Body of pancreas (tissue), 4 donors: ENCODE measurements around the gene TBRG4. TPM values are rescaled to one million over a fixed set of nuclear protein-coding genes. Genes with fewer than 3 reads are reported as not detected.

ENCODE experiments used
- ATAC-seq: fragments of 150-250 bp; one replicate; pipeline ENCODE4 v1.9.1; 2016
- DNase-seq, 4 donors: peaks; one replicate each; pipeline ENCODE4 v3.0.0-alpha.2; 2019
- H3K27ac ChIP-seq, 4 donors: fragments of 200-600 bp; sonication (generic); 1 replicate in 3 of 4; 2 replicates in 1 of 4; pipeline versions ENCODE4 v1.5.1 to v1.6.1; 2016 to 2019; ENCODE audit warnings: mild to moderate bottlenecking in 1 of 4, mixed read lengths in 1 of 4, moderate library complexity in 1 of 4
- H3K27me3 ChIP-seq, 2 donors: fragments of 200-600 bp; sonication (generic); one replicate each; pipeline ENCODE4 v1.6.0; 2016; ENCODE audit warnings: mild to moderate bottlenecking in 1 of 2
- H3K36me3 ChIP-seq, 2 donors: fragments of 200-600 bp; sonication (generic); replicated peaks in 1 of 2; 2 replicates each; pipeline ENCODE4 v1.5.1; 2016; ENCODE audit warnings: low read depth in 2 of 2; ENCODE audit not compliant: insufficient read depth in 1 of 2
- H3K4me1 ChIP-seq: fragments of 200-600 bp; sonication (generic); one replicate; pipeline ENCODE4 v1.6.0; 2016
- H3K4me3 ChIP-seq, 2 donors: fragments of 200-600 bp; sonication (generic); 1 replicate in 1 of 2; 2 replicates in 1 of 2; pipeline ENCODE4 v1.5.1; 2016 to 2019
- H3K9me3 ChIP-seq, 3 donors: fragments of 200-600 bp; sonication (generic); 1 replicate in 2 of 3; 2 replicates in 1 of 3; pipeline ENCODE4 v1.5.1; 2016
- POLR2A ChIP-seq, 3 donors: fragments of 450-650 bp; IDR thresholded peaks; one replicate each; pipeline ENCODE4 v1.6.1; 2016; ENCODE audit warnings: antibody characterized with exemption in 3 of 3, mild to moderate bottlenecking in 2 of 3
- WGBS, 2 donors: methylation state at CpG; one replicate each; pipeline ENCODE4 v1.1.5; 2017; 5-methylcytosine and 5-hydroxymethylcytosine counted together
- intact Hi-C: fragments of 100-400 bp; cut with DNase I; formaldehyde crosslinking; loops from one replicate; pipeline ENCODE4 v1.15.1; 2023
- total RNA-seq, 2 donors: library from RNA; depleted of rRNA; stranded (reverse); fragments of >200 nt; gene quantifications; one replicate each; pipeline ENCODE4 v1.1.0, GENCODE V29; 2016
- TF ChIP-seq, protein P1 (sequence below), 7 experiments: fragments of 450-650 bp in 4 of 7; fragments of 200-600 bp in 3 of 7; sonication (generic) in 3 of 7; IDR thresholded peaks; one replicate each; pipeline ENCODE4 v1.5.1; 2016 to 2019; ENCODE audit warnings: antibody characterized with exemption in 7 of 7

Gene TBRG4
- total RNA-seq, 2 donors from 2014 or later: 14.0 to 81.4 TPM

- DNase-seq: no peak
- no peaks in the 10 kb centered on the region for H3K9me3 ChIP-seq
- H3K4me3 ChIP-seq: no peak overlapping the region
- TF ChIP-seq POLR2A (IDR thresholded peaks at IDR 0.05): no peak
- TF ChIP-seq, protein P1, sequence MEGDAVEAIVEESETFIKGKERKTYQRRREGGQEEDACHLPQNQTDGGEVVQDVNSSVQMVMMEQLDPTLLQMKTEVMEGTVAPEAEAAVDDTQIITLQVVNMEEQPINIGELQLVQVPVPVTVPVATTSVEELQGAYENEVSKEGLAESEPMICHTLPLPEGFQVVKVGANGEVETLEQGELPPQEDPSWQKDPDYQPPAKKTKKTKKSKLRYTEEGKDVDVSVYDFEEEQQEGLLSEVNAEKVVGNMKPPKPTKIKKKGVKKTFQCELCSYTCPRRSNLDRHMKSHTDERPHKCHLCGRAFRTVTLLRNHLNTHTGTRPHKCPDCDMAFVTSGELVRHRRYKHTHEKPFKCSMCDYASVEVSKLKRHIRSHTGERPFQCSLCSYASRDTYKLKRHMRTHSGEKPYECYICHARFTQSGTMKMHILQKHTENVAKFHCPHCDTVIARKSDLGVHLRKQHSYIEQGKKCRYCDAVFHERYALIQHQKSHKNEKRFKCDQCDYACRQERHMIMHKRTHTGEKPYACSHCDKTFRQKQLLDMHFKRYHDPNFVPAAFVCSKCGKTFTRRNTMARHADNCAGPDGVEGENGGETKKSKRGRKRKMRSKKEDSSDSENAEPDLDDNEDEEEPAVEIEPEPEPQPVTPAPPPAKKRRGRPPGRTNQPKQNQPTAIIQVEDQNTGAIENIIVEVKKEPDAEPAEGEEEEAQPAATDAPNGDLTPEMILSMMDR (IDR thresholded peaks at IDR 0.05): no peak
- no peaks in the 10 kb centered on the region for H3K27me3 ChIP-seq
- 94 to 95% methylated on average over 2 of the region's 2 CpGs for WGBS, 2 donors
- intact Hi-C loops: no loop called here
- H3K4me1 ChIP-seq: no peaks in the 10 kb centered on the region
- ATAC-seq: no peak
- no peak overlapping the region for H3K27ac ChIP-seq
- no peaks in the 10 kb centered on the region for H3K36me3 ChIP-seq
Observed at GRCh38 chr7:45061352-45061751, 50.1 kb downstream of the TBRG4 start.

- Histone ChIP-seq H3K27ac (no peak overlapping the region), H3K27me3 (no peaks in the 10 kb centered on the region), H3K4me1 (no peaks in the 10 kb centered on the region), H3K36me3 (no peaks in the 10 kb centered on the region), H3K9me3 (no peaks in the 10 kb centered on the region), H3K4me3 (no peak overlapping the region)
- TF ChIP-seq, protein P1 (IDR thresholded peaks at IDR 0.05): no peak
- TF ChIP-seq POLR2A (IDR thresholded peaks at IDR 0.05): no peak
- DNase-seq: no peak
- intact Hi-C loops: no loop called here
- WGBS, 2 donors: 94 to 96% methylated on average over 3 of the region's 3 CpGs
- ATAC-seq: no peak
Observed at GRCh38 chr7:45060295-45060694, 51.2 kb downstream of the TBRG4 start.

GRCh38 chr7:45057878-45058277, 53.6 kb downstream of the TBRG4 start:
- TF ChIP-seq, protein P1 (IDR thresholded peaks at IDR 0.05): no peak
- TF ChIP-seq POLR2A (IDR thresholded peaks at IDR 0.05): no peak
- no peak overlapping the region for H3K27ac ChIP-seq
- no peak for ATAC-seq
- no peak overlapping the region for H3K4me3 ChIP-seq
- no peaks in the 10 kb centered on the region for H3K9me3 ChIP-seq
- no peaks in the 10 kb centered on the region for H3K36me3 ChIP-seq
- intact Hi-C loops: no loop called here
- no peaks in the 10 kb centered on the region for H3K4me1 ChIP-seq
- WGBS, 2 donors: 87 to 96% methylated on average over 5 of the region's 5 CpGs
- H3K27me3 ChIP-seq: no peaks in the 10 kb centered on the region
- no peak for DNase-seq

GRCh38 chr7:45055594-45056219, 55.8 kb downstream of the TBRG4 start:
- Histone ChIP-seq H3K27me3 (no peaks in the 10 kb centered on the region), H3K36me3 (no peaks in the 10 kb centered on the region), H3K27ac (no peak overlapping the region), H3K4me1 (no peaks in the 10 kb centered on the region), H3K4me3 (no peak overlapping the region), H3K9me3 (no peaks in the 10 kb centered on the region)
- DNase-seq (no peak), ATAC-seq (no peak)
- TF ChIP-seq POLR2A (IDR thresholded peaks at IDR 0.05): no peak
- TF ChIP-seq, protein P1 (IDR thresholded peaks at IDR 0.05): no peak
- intact Hi-C loops: no loop called here
- 97 to 99% methylated on average over 5 of the region's 5 CpGs for WGBS, 2 donors

- intact Hi-C loops: no loop called here
- no peaks in the 10 kb centered on the region for H3K36me3 ChIP-seq
- 90 to 95% methylated on average over 5 of the region's 5 CpGs for WGBS, 2 donors
- ATAC-seq (no peak), DNase-seq (no peak)
- no peaks in the 10 kb centered on the region for H3K4me1 ChIP-seq
- TF ChIP-seq, protein P1 (IDR thresholded peaks at IDR 0.05): no peak
- TF ChIP-seq POLR2A (IDR thresholded peaks at IDR 0.05): no peak
- H3K9me3 ChIP-seq: no peaks in the 10 kb centered on the region
- no peaks in the 10 kb centered on the region for H3K27me3 ChIP-seq
- no peak overlapping the region for H3K27ac ChIP-seq
- H3K4me3 ChIP-seq: no peak overlapping the region
Observed at GRCh38 chr7:45055016-45055415, 56.5 kb downstream of the TBRG4 start.
